Caco-2 (cell line): Measurements from ENCODE around the gene TTC7B. TPM values are rescaled to one million over a fixed set of nuclear protein-coding genes. Genes with fewer than 3 reads are reported as not detected.

Experiments used
- BruUV-seq: library from RNA; stranded (reverse); fragments of 400-500 nt; replicated peaks from 2 replicates; lab custom pipeline; 2021; lab: Mats Ljungman, UMichigan
- CTCF ChIA-PET: fragments of 300-600 bp; sonication (Branson Sonifier 250); formaldehyde crosslinking; loops from one replicate; lab custom pipeline; 2022; ENCODE audit warnings: antibody characterized with exemption; lab: Charles Lee
- POLR2A ChIA-PET: fragments of 300-600 bp; sonication (Branson Sonifier 250); formaldehyde crosslinking; loops from one replicate; lab custom pipeline; 2022; ENCODE audit warnings: antibody characterized with exemption; lab: Charles Lee
- DNase-seq, 2 experiments: peaks; one replicate each; pipeline versions ENCODE4 v3.0.0 to v3.0.0-alpha.2; 2020 to 2022
- H3K27me3 ChIP-seq: replicated peaks from 2 replicates; pipeline ENCODE4 v1.6.0; 2011; ENCODE audit warnings: low read length; ENCODE audit not compliant: control insufficient read depth, insufficient read depth
- H3K36me3 ChIP-seq: 2 replicates; pipeline ENCODE4 v1.5.1; 2011; ENCODE audit warnings: low read length; ENCODE audit not compliant: control insufficient read depth, insufficient read depth
- H3K4me1 ChIP-seq: fragments of 250-450 bp; sonication (Bioruptor Pico); 2 replicates; pipeline ENCODE4 v1.5.1; 2020; ENCODE audit warnings: mild to moderate bottlenecking
- H3K4me3 ChIP-seq: 2 replicates; pipeline ENCODE4 v1.5.1; 2011; ENCODE audit warnings: low read depth, mild to moderate bottlenecking, control low read depth, low read length
- H3K9me3 ChIP-seq: fragments of 250-450 bp; sonication (Bioruptor Pico); 2 replicates; pipeline ENCODE4 v1.5.1; 2020; ENCODE audit warnings: mild to moderate bottlenecking, moderate library complexity
- H3K27ac Mint-ChIP-seq: one replicate; pipeline ENCODE4 v1.8.0; 2022; ENCODE audit warnings: mixed read lengths; ENCODE audit not compliant: unreplicated experiment
- H3K27me3 Mint-ChIP-seq: one replicate; pipeline ENCODE4 v1.8.0; 2022; ENCODE audit warnings: mixed read lengths; ENCODE audit not compliant: insufficient read depth, unreplicated experiment
- H3K36me3 Mint-ChIP-seq: one replicate; pipeline ENCODE4 v1.8.0; 2022; ENCODE audit warnings: mild to moderate bottlenecking, mixed read lengths; ENCODE audit not compliant: insufficient read depth, unreplicated experiment
- H3K4me1 Mint-ChIP-seq: one replicate; pipeline ENCODE4 v1.8.0; 2022; ENCODE audit warnings: low read depth, mixed read lengths; ENCODE audit not compliant: unreplicated experiment
- H3K4me3 Mint-ChIP-seq: one replicate; pipeline ENCODE4 v1.8.0; 2022; ENCODE audit warnings: mild to moderate bottlenecking, moderate library complexity, mixed read lengths; ENCODE audit not compliant: unreplicated experiment
- H3K9me3 Mint-ChIP-seq: one replicate; pipeline ENCODE4 v1.8.0; 2022; ENCODE audit warnings: mixed read lengths; ENCODE audit not compliant: unreplicated experiment
- CTCF ChIP-seq, 2 experiments: fragments of 200-600 bp in 1 of 2; IDR thresholded peaks; 1 replicate in 1 of 2; 2 replicates in 1 of 2; pipeline versions ENCODE4 v1.5.1 to v1.8.0; 2011 to 2022; ENCODE audit warnings: antibody characterized with exemption in 1 of 2, control low read depth in 1 of 2, inconsistent platforms in 1 of 2, low read depth in 1 of 2, low read length in 1 of 2, mild to moderate bottlenecking in 1 of 2, moderate library complexity in 1 of 2; ENCODE audit not compliant: insufficient read depth in 1 of 2, severe bottlenecking in 1 of 2, unreplicated experiment in 1 of 2
- intact Hi-C: fragments of 100-400 bp; cut with micrococcal nuclease; formaldehyde crosslinking; loops from one replicate; pipeline ENCODE4 v1.10.0; 2022; ENCODE audit not compliant: unreplicated experiment
- total RNA-seq: library from RNA; stranded (reverse); gene quantifications from 2 replicates; pipeline ENCODE4 v1.2.3, GENCODE V29; 2022

TTC7B gene
- total RNA-seq, 1 experiment from 2014 or later = 28.5 TPM

- ChIA-PET POLR2A (no interaction called here), CTCF (no interaction called here)
- Histone ChIP-seq H3K9me3 (no peaks in the 10 kb centered on the region), H3K27me3 (no peaks in the 10 kb centered on the region), H3K4me3 (no peak overlapping the region), H3K4me1 (no peaks in the 10 kb centered on the region; the same call in 1 of the 2 replicates), H3K36me3 (no peaks in the 10 kb centered on the region)
- no peak overlapping the region for H3K27ac Mint-ChIP-seq
- TF ChIP-seq CTCF (IDR thresholded peaks at IDR 0.05; ENCODE audit: insufficient read depth in 1 of 2, low read depth in 1 of 2, low read length in 1 of 2, severe bottlenecking in 1 of 2, unreplicated experiment in 1 of 2) = no peak
- no peaks in the 10 kb centered on the region for H3K9me3 Mint-ChIP-seq
- peaks cover 6% of the 10 kb centered on the region for H3K4me1 Mint-ChIP-seq
- BruUV-seq = no TSS peak
- H3K4me3 Mint-ChIP-seq = no peak overlapping the region
- intact Hi-C loops = no loop called here
- DNase-seq = no peak
- no peaks in the 10 kb centered on the region for H3K36me3 Mint-ChIP-seq
- H3K27me3 Mint-ChIP-seq = no peaks in the 10 kb centered on the region
Measured at GRCh38 chr14:90848944-90849731, 32.9 kb upstream of the TTC7B start.

GRCh38 chr14:90846511-90846910 lies 30.3 kb upstream of the TTC7B start:
- Histone ChIP-seq H3K36me3 (no peaks in the 10 kb centered on the region), H3K4me3 (no peak overlapping the region), H3K9me3 (no peaks in the 10 kb centered on the region), H3K4me1 (no peaks in the 10 kb centered on the region; the same call in 1 of the 2 replicates), H3K27me3 (no peaks in the 10 kb centered on the region)
- H3K27me3 Mint-ChIP-seq = no peaks in the 10 kb centered on the region
- TF ChIP-seq CTCF (IDR thresholded peaks at IDR 0.05; ENCODE audit: insufficient read depth in 1 of 2, low read depth in 1 of 2, low read length in 1 of 2, severe bottlenecking in 1 of 2, unreplicated experiment in 1 of 2) = no peak
- H3K36me3 Mint-ChIP-seq = no peaks in the 10 kb centered on the region
- H3K27ac Mint-ChIP-seq = no peak overlapping the region
- peaks cover 6% of the 10 kb centered on the region for H3K4me1 Mint-ChIP-seq
- POLR2A ChIA-PET = no interaction called here
- H3K9me3 Mint-ChIP-seq = no peaks in the 10 kb centered on the region
- CTCF ChIA-PET = no interaction called here
- BruUV-seq = no TSS peak
- H3K4me3 Mint-ChIP-seq = no peak overlapping the region
- DNase-seq = no peak
- intact Hi-C loops = no loop called here

GRCh38 chr14:90844321-90844720 lies 28.1 kb upstream of the TTC7B start:
- H3K9me3 Mint-ChIP-seq = no peaks in the 10 kb centered on the region
- ChIA-PET POLR2A (no interaction called here), CTCF (no interaction called here)
- intact Hi-C loops = no loop called here
- no peak for TF ChIP-seq CTCF (IDR thresholded peaks at IDR 0.05; ENCODE audit: insufficient read depth in 1 of 2, low read depth in 1 of 2, low read length in 1 of 2, severe bottlenecking in 1 of 2, unreplicated experiment in 1 of 2)
- H3K4me3 Mint-ChIP-seq = no peak overlapping the region
- H3K4me1 Mint-ChIP-seq = peaks cover 2% of the 10 kb centered on the region
- no peaks in the 10 kb centered on the region for H3K27me3 ChIP-seq
- BruUV-seq = no TSS peak
- no peak for DNase-seq
- H3K36me3 ChIP-seq = no peaks in the 10 kb centered on the region
- no peaks in the 10 kb centered on the region for H3K27me3 Mint-ChIP-seq
- no peak overlapping the region for H3K4me3 ChIP-seq
- no peaks in the 10 kb centered on the region for H3K4me1 ChIP-seq
- H3K27ac Mint-ChIP-seq = no peak overlapping the region
- H3K36me3 Mint-ChIP-seq = no peaks in the 10 kb centered on the region
- H3K9me3 ChIP-seq = no peaks in the 10 kb centered on the region
